Fibroblast of skin of abdomen (primary cell): Measurements from ENCODE around the gene CWC15. TPM values are rescaled to one million over a fixed set of nuclear protein-coding genes. Genes with fewer than 3 reads are reported as not detected.
"Not testable (repeated sequence)": the region's sequence is repeated elsewhere in the genome, so short reads cannot be mapped to it uniquely, and the experiment has no call there.

Experiments used
- DNase-seq: peaks from one replicate; pipeline ENCODE4 v3.0.0-alpha.2; 2013
- polyA plus RNA-seq, 2 experiments: library from polyadenylated mRNA; unstranded; fragments of 120-200 nt; gene quantifications; one replicate each; pipeline ENCODE4 v1.2.1, GENCODE V29; 2013; ENCODE audit not compliant: insufficient read length in 2 of 2

Gene CWC15
- polyA plus RNA-seq (2013, experiment 1 of 2; ENCODE audit: insufficient read length), result 72.3 TPM
- 77.2 TPM for polyA plus RNA-seq (2013, experiment 2 of 2; ENCODE audit: insufficient read length)

GRCh38 chr11:94973099-94973968, at the start of gene CWC15, which contains the start of gene KDM4D:
CWC15 (minus strand) TSS chr11:94973556; CDS start chr11:94972185, 1,371 bp downstream.
KDM4D (plus strand) TSS chr11:94973709; CDS start chr11:94997373, 23,664 bp downstream.
- peak; percentile 93 for DNase-seq

DNA sequence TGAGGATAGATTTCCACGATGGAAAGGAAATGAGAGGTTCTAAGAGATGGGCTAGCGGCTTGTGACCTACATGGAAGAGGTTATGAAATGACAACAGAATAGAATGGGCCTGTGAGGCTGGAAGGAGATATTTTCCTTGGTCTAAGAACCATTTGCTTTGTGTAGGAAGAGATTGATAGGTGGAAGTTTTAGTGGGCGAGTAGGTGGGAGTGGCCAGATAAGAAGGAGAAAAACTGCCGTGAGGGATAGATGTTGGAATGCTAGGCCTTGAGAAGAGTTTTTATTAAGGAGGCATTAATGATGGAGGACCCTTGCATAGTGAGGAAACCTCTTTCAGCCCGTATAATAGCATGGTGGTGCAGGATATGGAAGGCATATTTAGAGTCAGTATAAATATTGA, 48.1 kb upstream of the CWC15 start:
- DNase-seq, result not testable (repeated sequence)

GRCh38 chr11:95016139-95016538, 42.8 kb upstream of the CWC15 start:
- DNase-seq, result no peak

GRCh38 chr11:95014184-95014821, 40.9 kb upstream of the CWC15 start:
- DNase-seq, result no peak

DNA sequence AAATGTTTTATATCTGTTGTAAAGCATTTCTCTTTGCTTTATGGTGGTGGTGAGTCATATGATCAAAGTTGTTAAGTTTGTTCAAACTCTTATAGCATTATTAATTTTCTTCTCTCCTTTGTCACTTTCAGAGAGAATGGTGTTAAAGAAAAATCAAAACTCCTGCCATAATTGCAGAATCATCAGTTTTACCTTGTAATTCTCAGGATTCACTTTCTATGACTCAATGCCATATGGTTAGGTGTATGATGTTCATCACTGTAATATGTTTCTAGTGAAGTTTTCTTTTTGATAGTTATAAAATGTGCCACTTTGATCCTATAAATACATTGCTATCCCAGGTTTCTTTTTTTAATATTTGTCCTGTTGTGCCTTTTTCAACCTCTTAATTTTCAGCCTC, 38.0 kb upstream of the CWC15 start:
- DNase-seq, result no peak

DNA sequence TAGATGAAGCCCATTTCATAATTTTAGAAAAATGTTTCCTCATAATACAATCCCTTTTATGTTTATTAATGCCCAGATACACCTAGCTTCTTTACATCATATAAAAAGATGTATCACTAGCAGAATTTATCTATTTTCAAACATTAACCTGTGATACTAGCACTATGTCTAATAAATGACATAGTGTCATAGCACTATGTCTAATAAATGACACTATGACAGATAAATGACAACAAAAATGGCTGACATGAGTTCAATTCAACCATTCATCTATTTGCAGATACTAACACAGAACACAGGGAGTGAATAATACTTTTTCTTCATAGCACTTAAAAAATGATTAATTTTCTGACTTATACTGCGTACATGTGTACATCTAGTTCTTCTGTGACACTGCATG, 32.3 kb upstream of the CWC15 start:
- DNase-seq, result no peak

DNA sequence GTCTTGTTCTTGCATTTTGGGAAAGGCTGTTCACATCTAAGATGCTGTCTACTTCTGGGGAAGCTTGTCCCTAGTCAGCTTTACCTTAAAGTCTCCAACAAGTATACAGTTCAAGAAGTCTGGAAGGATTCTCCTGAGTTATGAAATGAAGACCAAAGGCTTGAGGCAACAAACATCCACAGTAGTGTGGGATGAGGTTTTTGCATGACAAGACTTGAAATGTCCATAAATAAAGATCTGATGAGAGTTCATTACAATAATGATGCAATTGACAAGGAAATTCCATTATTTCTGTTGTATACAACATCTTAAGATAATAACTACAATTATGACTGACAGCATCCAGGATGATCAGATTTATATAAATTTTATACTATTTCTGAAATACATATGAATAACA, 30.4 kb upstream of the CWC15 start:
- DNase-seq, result no peak

- DNase-seq, result no peak
Observed at GRCh38 chr11:94998285-94998684, 24.9 kb upstream of the CWC15 start.

- no peak for DNase-seq
Observed at GRCh38 chr11:94997437-94997836, 24.1 kb upstream of the CWC15 start.

- no peak for DNase-seq
Observed at GRCh38 chr11:94993400-94993943, 20.1 kb upstream of the CWC15 start.

- no peak for DNase-seq
Observed at GRCh38 chr11:94988748-94989147, 15.4 kb upstream of the CWC15 start.

DNA sequence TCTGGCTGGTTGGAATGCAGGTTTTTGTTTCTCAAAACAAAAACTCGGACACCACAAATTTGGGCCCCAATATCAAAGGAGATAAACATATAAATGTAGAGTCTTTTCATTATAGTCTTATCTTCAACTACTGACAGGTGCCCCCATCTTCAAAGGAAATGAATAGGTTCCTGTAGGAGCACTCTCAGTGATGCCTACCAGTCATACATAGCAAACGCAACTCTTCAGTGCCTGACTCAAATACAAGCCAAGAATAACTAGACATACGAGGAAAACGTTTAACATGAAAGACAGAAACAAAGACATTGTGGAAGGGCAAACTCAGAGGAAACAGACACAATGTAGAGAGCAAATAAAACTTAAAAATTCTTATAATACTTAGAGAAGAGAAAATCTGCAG, 14.0 kb upstream of the CWC15 start:
- no peak for DNase-seq

- no peak for DNase-seq
Observed at GRCh38 chr11:94975599-94975998, 2.2 kb upstream of the CWC15 start.

DNA sequence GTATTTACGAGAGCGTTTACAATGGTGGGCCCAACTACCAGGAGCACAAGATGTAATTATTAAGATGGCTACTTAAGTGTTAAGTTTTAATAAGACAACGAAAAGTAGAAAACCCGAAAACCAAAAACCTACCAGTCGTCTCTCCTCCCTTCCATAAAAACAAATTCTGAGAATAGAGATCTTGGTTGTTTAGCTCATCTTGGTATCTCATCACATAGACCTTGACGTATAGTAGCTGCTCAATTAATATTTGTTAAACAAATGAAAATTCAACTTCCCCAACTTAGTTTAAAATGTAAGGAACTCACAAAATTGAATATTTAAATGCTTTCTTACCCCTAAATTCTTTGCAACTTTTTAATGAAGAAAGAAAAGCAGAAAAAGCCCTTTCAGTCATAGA, 822 bp upstream of the CWC15 start:
- no peak for DNase-seq

DNA sequence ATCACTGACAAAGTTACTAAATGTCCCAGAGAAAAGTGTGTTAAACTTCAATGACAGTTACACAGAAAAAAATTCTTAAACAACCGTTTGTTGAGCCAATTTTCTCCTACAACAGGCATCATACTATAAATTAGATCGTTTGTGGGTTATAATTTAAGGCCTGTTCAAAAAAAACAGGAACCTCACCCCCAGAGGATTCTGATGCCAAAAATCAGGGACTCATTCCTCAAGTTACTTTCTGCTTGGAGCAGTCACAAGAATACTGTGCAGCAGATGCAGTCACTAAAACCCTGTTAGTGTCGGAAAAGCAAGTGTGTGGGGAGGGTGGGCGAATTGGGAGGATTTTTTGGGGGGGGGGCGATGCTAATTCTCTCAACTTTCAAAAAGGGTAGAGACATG, 657 bp downstream of the CWC15 start:
- DNase-seq, result no peak

- DNase-seq, result peak; percentile 55
Observed at GRCh38 chr11:94968334-94968958, 4.9 kb downstream of the CWC15 start.

DNA sequence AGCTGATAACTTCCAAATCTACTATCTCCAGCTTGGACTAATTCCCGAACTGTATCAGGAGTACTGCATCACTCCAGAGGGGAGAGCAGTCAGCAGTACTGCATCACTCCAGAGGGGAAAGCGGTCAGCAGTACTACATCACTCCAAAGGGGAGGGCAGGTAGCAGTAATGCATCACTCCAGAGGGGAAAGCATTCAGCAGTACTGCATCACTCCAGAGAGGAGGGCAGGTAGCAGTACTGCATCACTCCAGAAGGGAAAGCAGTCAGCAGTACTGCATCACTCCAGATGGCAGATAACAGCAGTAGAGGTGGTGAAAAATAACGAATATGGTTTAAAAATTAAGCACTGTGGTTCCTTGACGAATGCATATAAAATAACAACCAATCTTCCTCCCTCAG, 8.4 kb downstream of the CWC15 start:
- no peak for DNase-seq

GRCh38 chr11:94961255-94961654, 12.1 kb downstream of the CWC15 start:
- DNase-seq, result no peak

- DNase-seq, result no peak
Observed at GRCh38 chr11:94960488-94960887, 12.9 kb downstream of the CWC15 start.

DNA sequence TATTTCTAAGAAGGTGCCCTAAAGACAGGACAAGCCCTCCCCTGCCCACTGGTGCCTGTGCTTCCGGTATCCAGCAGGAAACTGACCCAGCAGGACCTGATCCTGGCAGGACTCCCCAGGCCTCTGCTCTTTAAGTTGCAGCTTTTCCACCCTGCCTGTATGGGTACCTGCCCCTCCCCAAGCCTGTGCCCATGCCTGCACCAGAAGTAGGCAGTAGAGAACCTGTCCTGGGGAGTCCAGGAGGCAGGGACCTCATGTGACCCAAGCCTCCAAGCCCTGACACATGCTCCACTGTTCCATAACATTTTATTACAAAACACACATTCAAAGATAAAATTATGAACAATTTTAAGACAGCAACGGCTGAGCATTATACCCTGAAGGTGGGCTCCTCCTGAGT, 14.2 kb downstream of the CWC15 start:
- no peak for DNase-seq

DNA sequence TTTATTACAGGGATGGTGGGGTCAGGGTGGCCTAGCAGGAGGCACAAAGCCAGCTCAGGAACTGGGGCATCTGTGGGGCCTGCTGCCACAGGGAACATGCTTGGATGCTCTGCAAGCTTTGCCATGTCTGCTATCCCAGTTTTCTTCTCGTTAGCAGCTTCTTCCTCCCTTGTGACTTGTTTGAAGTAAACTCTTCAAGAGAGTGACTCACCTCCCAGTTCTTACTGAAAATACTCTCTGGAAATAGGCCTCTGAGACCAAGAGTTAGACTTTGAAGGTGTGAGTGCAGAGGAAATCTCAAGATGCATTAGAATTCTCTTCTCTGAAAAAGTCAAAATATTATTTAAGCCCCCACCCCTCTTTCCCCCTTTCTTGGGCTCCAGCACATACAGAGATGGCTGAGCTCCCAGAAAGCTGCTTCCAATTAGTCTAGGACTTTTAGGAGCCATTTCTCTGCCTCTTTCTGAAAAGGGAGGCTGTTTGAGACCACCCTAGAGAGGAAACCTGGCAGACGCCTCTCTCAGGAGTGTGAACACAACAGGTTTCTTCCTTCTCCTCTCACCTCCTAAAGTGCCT, 15.1 kb downstream of the CWC15 start:
- DNase-seq, result peak; percentile 57

DNA sequence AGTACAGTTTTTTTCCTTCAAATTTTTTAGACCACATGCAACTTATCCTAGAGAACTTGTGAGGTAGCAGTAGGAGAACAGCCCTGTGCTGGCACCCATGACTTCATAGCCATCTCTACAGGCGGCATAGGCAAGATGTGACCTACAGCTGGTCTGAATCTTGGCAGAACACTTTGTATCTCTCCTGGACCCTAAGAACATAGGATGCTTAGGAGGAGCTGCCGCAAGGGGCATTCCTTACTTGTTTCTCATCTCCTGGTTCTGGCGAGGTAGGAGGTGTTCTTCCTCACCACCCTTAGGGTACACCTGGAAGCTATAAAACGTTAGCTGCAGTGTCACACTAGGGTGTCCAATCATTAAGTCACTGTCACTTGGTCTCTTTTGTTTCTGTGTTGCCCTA, 16.4 kb downstream of the CWC15 start:
- DNase-seq, result no peak

DNA sequence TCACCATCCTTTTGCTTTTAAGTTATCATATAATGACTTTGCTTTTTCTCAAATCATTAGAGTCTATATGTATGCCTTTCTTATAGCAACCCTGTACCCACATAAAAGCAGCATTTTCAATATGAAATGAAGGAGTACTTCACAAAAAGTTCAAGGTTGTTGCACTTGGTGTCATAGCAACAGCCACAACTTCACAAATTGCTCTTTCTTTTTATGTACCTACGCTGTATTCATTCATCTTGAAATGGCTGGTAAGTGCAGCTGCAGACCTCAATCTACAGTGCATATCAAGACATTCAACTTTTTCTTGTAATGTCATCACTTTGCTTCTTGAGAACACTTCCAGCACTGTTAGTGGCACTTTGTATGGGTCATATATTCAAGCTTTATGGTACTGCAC, 18.6 kb downstream of the CWC15 start:
- DNase-seq, result no peak
